GM19395 (cell line): ENCODE results near the gene MPZL2.

ENCODE experiments used
- ATAC-seq: cut with Tn5 transposase; IDR thresholded peaks from one replicate; pipeline ENCODE4 v1.9.1; 2021; ENCODE audit warnings: mild to moderate bottlenecking, moderate library complexity; ENCODE audit not compliant: unreplicated experiment

Gene MPZL2

DNA sequence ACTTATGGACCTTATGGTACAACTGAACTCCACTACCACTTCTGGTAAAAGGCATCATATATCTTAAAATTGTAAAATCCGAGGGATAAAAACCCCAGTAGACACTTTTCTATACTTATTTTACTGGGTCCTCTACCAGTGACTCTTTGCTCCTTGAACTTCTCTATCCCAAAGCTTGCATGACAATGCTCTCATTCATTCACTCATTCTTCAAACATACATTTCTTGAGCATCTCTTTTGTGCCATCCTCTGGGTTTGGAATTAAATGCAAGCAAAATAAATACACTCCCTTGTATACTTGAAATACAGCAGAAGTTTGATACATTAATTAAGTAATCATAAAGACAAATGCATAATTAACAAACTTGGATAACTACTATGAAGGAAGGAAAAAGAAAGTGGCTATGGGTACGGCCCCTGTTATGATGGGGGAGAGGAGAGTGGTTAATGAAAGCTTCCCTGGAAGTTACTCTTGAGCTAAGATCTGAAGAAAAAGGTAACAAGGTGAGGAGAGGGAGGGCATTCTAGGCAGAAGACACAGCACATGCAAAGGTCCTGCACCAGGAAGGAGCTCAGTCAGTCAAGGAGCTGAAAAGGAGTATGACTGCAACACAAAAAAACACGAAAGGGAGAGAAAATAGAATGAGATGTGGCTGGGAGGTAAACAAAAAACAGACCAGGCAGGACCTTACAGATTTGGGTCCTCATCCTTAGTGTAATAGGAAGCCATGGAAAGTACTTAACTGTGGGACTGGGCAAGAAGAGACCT lies 19.9 kb downstream of the MPZL2 start:
- ATAC-seq = no peak

DNA sequence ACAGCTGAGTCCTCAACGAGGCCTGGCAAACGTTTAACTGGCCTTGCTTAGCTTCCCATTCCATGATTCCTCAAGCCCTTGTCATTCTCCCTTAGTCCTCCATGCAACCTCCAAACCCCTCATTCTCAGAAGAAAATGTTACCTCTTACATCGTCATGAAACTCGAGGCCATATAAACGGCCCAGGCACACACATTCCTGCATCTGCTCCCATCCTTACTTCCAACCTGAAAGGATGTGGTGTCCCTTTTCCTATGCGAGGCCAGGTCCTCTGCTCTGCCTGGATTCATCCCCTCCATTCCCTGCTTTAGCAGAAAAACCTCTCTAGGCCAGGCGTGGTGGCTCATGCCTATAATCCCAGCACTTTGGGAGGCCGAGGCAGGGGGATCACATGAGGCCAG lies 20.9 kb downstream of the MPZL2 start:
- no peak for ATAC-seq

DNA sequence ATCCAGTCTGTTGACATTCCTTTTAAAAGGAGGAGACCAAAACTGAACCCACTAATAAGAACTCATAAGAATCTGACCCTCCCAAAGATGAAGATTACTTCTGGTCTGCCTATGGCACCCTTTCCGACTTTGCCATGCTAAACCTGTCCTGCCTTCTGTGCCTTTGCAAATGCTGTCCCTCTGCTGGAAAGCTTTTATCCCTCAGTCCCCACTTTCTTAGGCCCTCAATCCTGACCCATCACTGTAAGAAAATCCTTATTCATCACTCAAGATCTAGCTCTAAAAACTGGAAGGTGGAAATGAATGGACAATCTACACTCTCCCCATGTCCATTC lies 22.4 kb downstream of the MPZL2 start:
- no peak for ATAC-seq

DNA sequence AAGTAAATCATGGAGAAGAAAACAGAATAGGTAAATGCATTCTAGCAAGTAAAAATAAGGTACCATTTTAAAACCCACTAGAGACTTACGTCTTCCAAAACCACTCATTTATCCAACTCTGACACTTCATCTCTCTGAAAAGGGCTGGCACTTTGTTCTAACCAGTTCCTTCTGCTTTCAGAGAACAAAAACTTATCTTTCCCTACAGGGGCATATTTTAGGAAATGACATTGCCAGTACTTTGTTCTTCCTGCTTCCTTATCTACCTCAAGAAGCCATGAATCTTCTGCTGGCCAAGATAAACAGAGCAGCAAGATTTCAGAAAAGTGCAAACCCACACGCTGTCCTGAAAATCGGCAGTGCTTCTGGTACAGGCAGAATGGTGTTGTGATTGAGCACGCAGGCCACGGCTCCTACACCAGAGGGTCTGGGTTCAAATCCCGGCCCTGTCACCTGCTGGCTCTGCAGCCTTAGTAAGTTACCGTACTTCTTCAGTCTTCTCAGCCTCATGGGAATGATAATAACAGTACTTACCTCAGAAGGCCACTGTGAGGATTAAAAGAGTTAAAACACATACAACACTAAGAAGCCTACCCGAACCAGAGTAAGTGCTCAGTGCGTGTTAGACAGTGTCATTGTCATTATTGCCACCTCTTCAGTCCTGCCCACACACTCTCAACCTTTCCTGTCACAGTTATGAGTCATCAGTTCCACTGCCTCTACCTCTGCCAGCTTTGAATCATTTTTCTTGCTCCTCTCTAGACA lies 22.9 kb downstream of the MPZL2 start:
- peak; percentile 88 for ATAC-seq

DNA sequence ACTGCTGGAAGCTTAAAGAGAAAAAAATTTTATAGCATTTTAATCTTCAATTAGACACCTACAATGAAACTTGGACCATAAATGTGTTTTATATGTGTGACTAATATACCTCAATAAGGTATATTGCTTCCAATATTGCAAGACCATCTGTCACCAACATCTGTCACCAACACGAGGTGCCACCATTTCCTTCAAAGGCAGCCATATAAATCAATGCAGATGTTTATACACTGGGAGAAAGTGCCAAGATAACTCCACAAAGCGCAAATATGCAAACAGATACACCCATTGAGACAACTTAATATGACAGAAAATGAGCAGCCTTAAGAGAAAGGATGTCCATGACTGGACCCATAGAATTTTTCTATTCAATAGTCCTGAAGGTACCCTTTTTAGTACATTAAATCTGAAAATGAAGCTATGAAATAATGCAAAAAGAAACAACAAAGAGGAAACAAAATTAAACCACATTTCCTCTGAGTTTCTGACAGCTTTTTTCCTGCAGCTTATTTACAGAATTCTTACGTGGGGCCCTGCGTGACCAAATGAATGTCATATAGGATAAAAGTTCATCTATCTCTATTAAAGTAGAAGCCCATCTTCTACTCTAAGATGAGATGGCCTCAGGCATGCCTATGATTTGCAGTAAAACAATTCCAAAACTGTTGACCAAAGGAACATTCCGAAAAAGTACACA lies 24.4 kb downstream of the MPZL2 start:
- ATAC-seq = no peak

DNA sequence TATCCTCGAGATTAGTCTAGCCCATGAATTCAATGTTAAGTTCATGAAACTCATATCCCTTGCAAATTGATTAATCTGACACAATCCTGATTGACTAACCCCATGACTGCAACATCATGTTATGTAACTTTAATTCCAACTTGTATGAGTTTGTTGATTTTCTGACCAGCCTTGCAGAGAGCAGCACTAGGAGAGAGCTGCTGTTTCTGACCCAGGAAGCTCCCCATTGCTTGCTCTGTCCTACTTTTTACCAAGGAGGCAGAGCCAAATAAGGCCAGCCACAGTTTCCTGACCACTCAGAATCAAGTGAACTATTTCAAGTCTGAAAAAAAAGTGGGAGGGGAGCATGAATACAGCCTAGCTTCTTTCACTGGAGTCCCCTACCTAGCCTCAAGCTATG lies 25.2 kb downstream of the MPZL2 start:
- no peak for ATAC-seq

DNA sequence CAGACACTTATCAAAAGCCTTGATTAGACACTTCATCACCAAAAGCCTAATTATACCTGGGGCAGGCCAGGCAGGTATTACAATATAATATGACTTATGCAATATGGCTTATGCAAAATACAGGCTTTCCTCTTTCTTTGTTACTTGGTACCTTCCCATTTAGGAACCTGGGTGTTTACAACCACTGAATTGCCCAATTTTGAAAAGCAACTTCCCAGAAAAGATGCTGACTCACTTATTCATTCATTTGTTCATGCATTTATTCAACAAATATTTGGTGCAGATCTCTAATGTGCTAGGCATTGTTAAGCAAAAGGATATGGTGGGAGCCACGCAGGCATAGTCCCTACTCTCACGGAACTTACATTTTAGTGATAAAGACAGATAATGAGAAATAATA lies 25.7 kb downstream of the MPZL2 start:
- no peak for ATAC-seq

DNA sequence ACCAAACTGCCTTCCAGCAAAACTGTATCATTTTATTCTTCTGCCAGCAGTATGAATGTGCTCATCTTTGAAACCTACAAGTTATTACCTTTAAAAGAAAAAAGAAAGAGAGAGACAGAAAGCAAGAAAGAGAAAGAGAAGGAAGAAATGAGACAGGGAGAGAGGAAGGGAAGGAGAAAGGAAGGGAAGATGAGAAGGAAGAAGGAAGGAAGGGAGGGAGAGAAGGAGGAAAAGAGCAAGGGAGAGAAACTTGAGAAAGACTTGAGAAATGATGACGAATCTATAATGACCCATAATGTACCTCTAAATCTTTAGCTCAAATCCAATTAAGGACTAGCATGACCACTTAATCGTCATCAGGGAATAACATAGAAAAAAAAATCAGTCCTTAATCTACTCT lies 27.9 kb downstream of the MPZL2 start:
- ATAC-seq = no peak

DNA sequence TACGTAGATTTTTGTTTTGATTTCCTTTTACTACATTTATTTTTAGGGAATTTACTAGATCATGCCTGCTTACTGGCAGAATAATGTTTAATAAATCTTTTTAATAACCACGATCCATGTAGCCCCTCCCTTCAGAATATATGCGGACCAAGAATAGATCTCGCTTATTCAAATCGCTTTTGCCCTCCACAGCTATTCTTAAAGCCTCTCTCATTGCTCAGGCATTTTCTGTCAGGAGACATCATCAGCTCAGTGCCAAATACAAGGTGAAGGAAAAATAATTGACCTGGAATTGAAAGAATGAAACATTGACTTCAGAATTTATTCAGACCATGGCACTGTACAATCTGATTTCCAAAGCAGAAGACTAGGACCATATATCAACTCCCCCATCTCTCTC lies 29.3 kb downstream of the MPZL2 start:
- ATAC-seq = no peak

DNA sequence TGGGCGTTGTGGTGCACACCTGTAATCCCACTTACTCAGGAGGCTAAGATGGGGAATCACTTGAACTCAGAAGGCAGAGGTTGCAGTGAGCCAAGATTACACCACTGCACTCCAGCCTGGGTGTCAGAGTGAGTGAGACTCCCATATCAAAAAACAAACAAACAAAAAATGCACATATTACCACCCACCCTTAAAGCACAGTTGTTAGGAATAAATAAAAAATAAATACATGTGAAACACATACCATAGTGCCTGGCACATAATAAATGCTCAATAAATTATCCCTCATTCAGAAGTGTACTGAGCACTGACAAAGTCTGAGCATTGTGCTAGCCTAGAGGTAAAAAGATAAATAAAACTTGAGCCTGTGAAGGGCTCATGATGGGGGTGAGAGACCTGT lies 30.2 kb downstream of the MPZL2 start:
- ATAC-seq = no peak

DNA sequence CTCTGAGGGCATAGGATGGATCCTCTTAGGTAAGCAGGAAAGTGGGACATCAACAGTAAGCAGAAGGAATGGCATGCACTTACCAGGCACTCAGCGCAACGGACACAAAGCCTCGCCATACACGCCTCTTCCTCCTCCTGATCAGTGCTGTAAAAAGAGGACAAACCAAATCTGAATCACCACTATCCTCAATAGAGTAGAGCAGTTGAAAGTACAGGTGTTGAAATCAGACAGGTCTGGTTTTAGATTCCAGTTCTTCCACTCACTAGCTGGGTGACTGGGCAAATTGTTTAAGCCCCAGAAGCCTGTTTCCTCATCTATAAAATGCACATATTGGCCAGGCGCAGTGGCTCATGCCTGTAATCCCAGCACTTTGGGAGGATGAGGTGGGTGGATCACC lies 30.7 kb downstream of the MPZL2 start:
- ATAC-seq = no peak

DNA sequence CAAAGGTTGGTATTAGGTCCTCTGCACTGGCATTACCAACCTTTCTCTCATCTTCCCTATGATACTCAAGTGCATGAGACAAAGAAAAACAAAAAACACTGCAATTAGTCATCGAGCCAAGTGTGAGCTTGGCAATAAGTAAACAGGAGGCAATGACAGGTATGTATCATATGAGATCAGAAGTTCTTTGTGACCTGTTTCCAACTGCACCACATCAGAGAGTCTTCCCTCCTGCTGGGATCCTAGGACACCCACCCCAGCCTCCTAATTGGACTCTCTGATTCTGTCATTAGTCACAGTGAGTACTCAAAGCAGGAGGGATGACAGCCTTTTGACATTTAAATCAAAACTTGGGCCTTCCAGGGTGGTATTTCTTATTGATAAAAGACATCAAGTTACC lies 31.4 kb downstream of the MPZL2 start:
- no peak for ATAC-seq

DNA sequence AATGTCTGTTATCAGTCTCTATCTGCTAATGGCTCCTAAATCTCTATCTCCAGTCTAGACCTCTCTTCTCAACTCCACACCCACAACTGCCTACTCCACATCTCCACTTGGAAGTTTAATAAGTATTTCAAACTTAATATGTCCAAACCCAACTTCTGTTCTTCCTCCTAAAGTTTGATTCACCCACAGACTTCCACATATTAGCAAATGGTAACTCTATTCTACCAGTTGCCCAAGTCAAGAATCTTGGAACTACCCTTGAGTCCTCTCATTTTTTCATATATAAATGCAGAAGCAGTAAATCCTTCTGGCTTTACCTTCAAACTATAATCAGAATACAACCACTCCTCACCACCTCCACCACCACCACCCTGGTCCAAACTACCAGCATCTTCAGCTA lies 32.6 kb downstream of the MPZL2 start:
- ATAC-seq = no peak

DNA sequence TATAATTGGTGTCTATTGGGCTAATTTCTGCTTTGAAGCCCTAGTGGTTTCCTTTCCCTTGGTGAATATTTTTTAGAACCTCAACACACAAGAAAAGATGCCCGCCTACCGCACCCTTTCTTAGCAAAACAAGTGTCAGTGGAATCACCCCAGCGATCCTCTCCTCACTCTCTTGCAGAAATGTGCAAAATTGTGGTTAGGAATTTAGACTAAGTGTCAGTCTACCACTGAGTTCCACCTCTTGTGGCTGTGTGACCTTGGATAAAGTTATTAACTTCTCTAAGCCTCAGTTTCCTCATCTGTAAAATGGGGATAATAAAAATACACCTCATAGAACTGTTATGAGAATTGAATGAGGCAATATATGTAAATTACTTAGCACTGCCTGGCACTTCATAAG lies 34.0 kb downstream of the MPZL2 start:
- no peak for ATAC-seq

DNA sequence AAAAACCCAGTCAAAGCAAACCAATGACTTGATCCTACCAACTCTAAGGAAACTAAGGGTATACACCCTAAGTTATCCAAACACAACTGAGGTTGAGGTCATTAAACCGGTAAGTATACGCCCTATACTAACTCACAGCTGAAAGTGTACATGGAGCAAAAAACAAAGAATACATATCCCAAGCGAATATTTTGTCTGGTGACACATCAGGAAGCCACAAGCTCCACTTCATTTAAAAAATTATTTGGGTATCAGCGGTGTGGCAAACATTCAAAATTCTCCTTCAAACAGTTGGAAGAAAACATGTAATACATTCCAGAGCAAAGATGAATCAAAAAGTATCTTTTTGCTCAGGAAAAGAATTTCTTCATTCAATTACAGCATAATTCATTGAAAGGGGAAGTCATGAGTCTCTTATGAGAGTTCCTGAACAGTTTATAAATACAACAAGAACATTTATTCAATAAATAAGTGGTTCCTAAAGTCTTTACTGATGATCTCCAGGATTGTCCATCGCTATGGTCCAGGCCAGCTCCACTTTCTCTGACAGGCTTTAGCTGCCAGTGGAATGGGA lies 34.7 kb downstream of the MPZL2 start:
- ATAC-seq = no peak

DNA sequence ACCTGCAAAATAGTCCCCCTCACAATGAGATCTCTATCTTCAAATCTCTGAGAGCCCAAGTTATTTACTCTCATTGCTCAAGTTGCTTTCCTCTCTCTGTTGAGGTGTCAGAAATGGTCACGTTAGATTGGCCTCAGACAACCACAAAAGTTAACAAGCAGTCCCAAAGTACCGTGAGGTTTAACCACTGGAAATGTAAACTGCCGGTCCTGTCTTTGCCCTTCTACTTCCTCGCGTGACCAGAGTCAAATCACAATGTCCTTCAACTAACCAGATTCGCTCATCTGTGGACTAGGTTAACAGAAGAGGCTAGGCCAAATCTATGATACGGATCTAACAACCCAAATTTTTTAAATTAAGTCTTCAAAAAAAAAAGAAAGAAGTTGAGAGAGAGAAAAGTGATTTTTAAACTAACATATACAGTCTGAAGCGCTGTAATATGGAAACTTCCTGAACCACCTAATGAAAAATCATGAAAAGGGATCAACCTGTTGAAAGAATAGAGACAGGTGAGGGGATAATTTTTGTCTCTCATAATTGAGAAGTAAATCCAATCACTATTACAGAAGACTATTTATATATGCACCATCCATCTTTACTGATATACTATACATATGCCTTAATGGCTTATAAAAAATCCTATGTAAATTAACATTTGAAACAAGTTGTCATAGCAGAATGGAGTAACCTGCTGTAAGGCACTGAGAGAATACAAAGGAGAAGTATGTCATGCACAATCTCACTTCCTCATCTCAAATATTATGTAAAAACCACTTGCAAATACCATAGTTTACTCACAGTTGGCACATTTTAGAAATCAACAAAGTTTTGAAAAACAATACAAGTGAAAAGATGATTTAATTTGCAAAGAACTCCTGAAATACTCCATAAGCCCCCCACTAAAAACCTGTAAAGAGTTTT lies 36.0 kb downstream of the MPZL2 start:
- ATAC-seq = peak; percentile 69

DNA sequence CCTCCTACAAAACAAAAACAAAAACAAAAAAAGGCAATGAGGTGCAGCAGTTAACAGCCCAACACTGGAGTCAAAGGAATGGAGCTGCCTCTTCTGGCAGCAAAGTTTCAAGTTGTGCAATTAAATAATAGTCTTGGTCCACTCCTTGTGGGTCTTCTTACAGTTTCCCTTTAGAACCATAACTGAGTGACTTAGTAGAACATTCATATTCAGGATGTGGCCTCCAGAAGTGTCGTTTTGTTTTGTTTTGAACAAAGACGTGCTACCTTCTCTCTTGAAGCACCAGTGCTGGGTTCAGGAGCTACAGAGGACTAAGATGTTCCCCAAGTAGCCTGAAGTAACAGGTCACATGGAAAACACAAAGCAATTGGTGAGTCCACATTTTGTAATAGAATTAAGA lies 37.3 kb downstream of the MPZL2 start:
- ATAC-seq = no peak

DNA sequence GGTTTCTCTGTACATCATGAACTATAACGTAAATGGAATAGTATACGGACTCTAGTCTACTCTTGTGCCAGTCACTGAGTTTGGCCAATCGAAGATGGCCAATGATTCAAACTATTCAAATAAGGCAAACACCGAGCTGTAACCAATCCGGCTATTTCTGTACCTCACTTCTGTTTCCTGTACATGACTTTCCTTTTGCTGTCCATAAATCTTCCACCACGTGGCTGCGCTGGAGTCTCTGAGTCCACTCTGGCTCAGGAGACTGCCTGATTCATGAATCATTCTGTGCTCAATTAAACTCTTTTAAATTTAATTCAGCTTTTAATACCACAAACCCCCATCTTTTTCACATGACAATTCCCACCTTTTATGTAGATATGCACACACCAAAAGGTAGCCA lies 37.8 kb downstream of the MPZL2 start:
- no peak for ATAC-seq

DNA sequence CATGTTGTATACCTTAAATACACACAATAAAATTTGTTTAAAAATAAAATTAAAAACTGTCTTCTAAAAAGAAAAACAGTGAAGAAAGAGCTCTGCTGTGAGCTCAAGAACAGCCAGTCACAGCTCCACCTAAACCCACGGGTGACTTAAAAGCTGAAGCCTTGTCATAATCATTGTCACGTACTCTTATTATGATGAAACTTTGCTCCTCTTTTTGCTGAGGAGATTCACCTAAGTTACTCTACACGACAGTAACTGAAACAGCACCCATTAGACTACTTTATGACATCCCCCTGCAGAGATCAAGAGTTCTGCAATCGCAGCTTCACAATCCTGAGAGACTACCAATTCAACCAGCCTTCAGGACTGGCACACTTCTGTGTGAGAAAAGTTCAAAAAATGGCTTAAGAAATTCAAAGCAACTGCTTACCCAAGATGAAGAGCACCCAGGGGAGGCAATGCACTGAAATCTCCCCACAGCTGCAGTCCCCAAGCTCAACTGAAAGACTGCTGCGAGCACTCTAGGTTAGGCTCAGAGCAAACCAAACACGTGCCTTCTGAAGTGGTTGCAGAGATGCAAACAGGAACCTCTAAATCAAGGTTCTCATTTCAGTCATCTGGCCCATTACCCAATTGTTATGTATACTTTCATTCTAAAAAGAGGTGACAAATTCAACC lies 39.4 kb downstream of the MPZL2 start, which contains the start of gene JAML:
TSS of gene JAML (minus strand) at position 501 of the 678 bp plus-strand sequence. CDS start 10,145 bp downstream, outside the sequence.
- peak; percentile 54 for ATAC-seq

DNA sequence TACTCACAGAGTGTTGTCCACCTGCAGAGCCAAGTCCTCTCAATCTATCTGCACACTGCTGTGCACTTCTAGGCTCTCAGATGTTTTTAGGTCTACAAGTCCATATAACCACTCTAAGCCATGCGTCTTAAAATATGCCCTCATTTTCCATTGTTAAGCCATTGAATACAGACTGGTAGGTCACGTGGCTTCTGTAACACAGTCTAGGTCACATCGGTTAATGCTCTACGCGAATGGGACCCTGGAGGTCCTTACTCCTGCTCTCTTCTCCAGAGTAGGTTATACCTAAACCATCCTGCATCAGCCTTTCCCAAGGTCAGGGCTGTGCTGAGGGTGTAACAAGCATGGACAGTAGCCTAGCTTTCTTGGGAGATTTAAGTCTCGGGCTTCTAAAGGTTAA lies 40.1 kb downstream of the MPZL2 start:
- ATAC-seq = no peak
